HEK293T (cell line): Measurements from ENCODE around the gene SF3A2.

Experiments used
- CTCF ChIA-PET: fragments of 350-600 bp; formaldehyde crosslinking; extraction: SDS; loops from one replicate; lab custom pipeline; 2021; ENCODE audit warnings: antibody characterized with exemption, inconsistent platforms; lab: Yijun Ruan, JAX
- POLR2A ChIA-PET: fragments of 350-600 bp; formaldehyde crosslinking; extraction: SDS; loops from one replicate; lab custom pipeline; 2020; ENCODE audit warnings: antibody characterized with exemption, inconsistent platforms; lab: Yijun Ruan, JAX
- DNase-seq: peaks from one replicate; pipeline ENCODE4 v3.0.0; 2012; ENCODE audit warnings: mixed read lengths; ENCODE audit errors: extremely low spot score
- ARNT ChIP-seq: fragments of 450-650 bp; IDR thresholded peaks from 2 replicates; pipeline ENCODE4 v1.6.1; 2017; ENCODE audit warnings: mild to moderate bottlenecking
- BHLHE40 ChIP-seq: fragments of 450-650 bp; IDR thresholded peaks from 2 replicates; pipeline ENCODE4 v1.6.1; 2016; ENCODE audit warnings: mild to moderate bottlenecking, moderate library complexity, borderline replicate concordance
- CTBP1 ChIP-seq: fragments of 450-650 bp; IDR thresholded peaks from 2 replicates; pipeline ENCODE4 v1.6.1; 2016; ENCODE audit warnings: borderline replicate concordance
- ELF4 ChIP-seq: fragments of 450-650 bp; IDR thresholded peaks from 2 replicates; pipeline ENCODE4 v1.6.1; 2017; ENCODE audit warnings: antibody characterized with exemption
- FOXA1 ChIP-seq: fragments of 450-650 bp; IDR thresholded peaks from 2 replicates; pipeline ENCODE4 v1.6.1; 2016; ENCODE audit warnings: mild to moderate bottlenecking
- FOXK2 ChIP-seq: fragments of 450-650 bp; IDR thresholded peaks from 2 replicates; pipeline ENCODE4 v1.6.1; 2016; ENCODE audit warnings: mild to moderate bottlenecking
- FOXM1 ChIP-seq: fragments of 450-650 bp; IDR thresholded peaks from 2 replicates; pipeline ENCODE4 v1.6.1; 2017; ENCODE audit warnings: mild to moderate bottlenecking, borderline replicate concordance
- HDGF ChIP-seq: fragments of 450-650 bp; IDR thresholded peaks from 2 replicates; pipeline ENCODE4 v1.6.1; 2017; ENCODE audit warnings: antibody characterized with exemption, borderline replicate concordance
- L3MBTL2 ChIP-seq: fragments of 450-650 bp; conservative IDR thresholded peaks from 2 replicates; pipeline ENCODE4 v1.6.1; 2016; ENCODE audit warnings: mild to moderate bottlenecking
- LEF1 ChIP-seq: fragments of 450-650 bp; IDR thresholded peaks from 2 replicates; pipeline ENCODE4 v1.6.1; 2017; ENCODE audit warnings: mild to moderate bottlenecking, borderline replicate concordance
- NFRKB ChIP-seq: fragments of 450-650 bp; IDR thresholded peaks from 2 replicates; pipeline ENCODE4 v1.6.1; 2016; ENCODE audit warnings: mild to moderate bottlenecking, moderate library complexity
- PKNOX1 ChIP-seq: fragments of 450-650 bp; IDR thresholded peaks from 2 replicates; pipeline ENCODE4 v1.6.1; 2016
- SP1 ChIP-seq: fragments of 450-650 bp; IDR thresholded peaks from 2 replicates; pipeline ENCODE4 v1.6.1; 2017
- SUZ12 ChIP-seq: fragments of 450-650 bp; IDR thresholded peaks from 2 replicates; pipeline ENCODE4 v1.6.1; 2016; ENCODE audit warnings: mild to moderate bottlenecking
- TARDBP ChIP-seq: fragments of 450-650 bp; IDR thresholded peaks from 2 replicates; pipeline ENCODE4 v1.6.1; 2016
- ZNF384 ChIP-seq: fragments of 450-650 bp; IDR thresholded peaks from 2 replicates; pipeline ENCODE4 v1.6.1; 2016

The SF3A2 gene

GRCh38 chr19:2207008-2207407 lies 29.6 kb upstream of the SF3A2 start:
- ChIA-PET POLR2A (no interaction called here), CTCF (no interaction called here)
- DNase-seq = no peak
- TF ChIP-seq TARDBP (no peak), ARNT (no peak), ZNF384 (no peak), NFRKB (no peak), SUZ12 (no peak), BHLHE40 (no peak), FOXM1 (no peak)

- CTCF ChIA-PET = no interaction called here
- POLR2A ChIA-PET = no interaction called here
- TF ChIP-seq BHLHE40 = no peak
- DNase-seq = no peak
These were observed 28.4 kb upstream of the SF3A2 start for GRCh38 chr19:2207991-2208860.

- CTCF ChIA-PET = no interaction called here
These were observed 27.6 kb upstream of the SF3A2 start for GRCh38 chr19:2208975-2209374.

GRCh38 chr19:2209408-2209807 lies 27.2 kb upstream of the SF3A2 start:
- DNase-seq = no peak
- ChIA-PET POLR2A (no interaction called here), CTCF (interaction anchor here (0.5 kb wide), 1 partner anchor 50 kb away, joined by 4 read pairs; no protein-coding TSS in a partner anchor)
- no peak for TF ChIP-seq CTBP1
- TF ChIP-seq SUZ12 = no peak
- no peak for TF ChIP-seq ELF4
- no peak for TF ChIP-seq TARDBP
- no peak for TF ChIP-seq LEF1

More at GRCh38 chr19:2208975-2209374, 27.6 kb upstream of the SF3A2 start:
- DNase-seq = no peak
- POLR2A ChIA-PET = no interaction called here
- TF ChIP-seq BHLHE40 (no peak), FOXA1 (no peak), LEF1 (no peak), PKNOX1 (no peak)

GRCh38 chr19:2210206-2210605 lies 26.4 kb upstream of the SF3A2 start:
- TF ChIP-seq SP1 (no peak), NFRKB (no peak), ELF4 (no peak), FOXA1 (no peak), SUZ12 (no peak), FOXK2 (no peak), BHLHE40 (no peak), CTBP1 (no peak), HDGF (no peak), PKNOX1 (no peak), LEF1 (no peak), ARNT (no peak), ZNF384 (no peak), FOXM1 (no peak), L3MBTL2 (no peak), TARDBP (no peak)
- ChIA-PET CTCF (no interaction called here), POLR2A (no interaction called here)
- no peak for DNase-seq

- no peak for TF ChIP-seq HDGF
- TF ChIP-seq SUZ12 = no peak
- TF ChIP-seq FOXM1 = no peak
- no peak for TF ChIP-seq NFRKB
- TF ChIP-seq ARNT = no peak
- no peak for TF ChIP-seq PKNOX1
- no peak for TF ChIP-seq TARDBP
- TF ChIP-seq FOXK2 = no peak
- TF ChIP-seq LEF1 = no peak
- no peak for TF ChIP-seq SP1
- TF ChIP-seq CTBP1 = no peak
- TF ChIP-seq ELF4 = no peak
- no peak for TF ChIP-seq BHLHE40
- ChIA-PET POLR2A (no interaction called here), CTCF (no interaction called here)
- no peak for DNase-seq
These were observed 25.5 kb upstream of the SF3A2 start for GRCh38 chr19:2210987-2211740.
